ENCODE measurements around the gene ALDH1L1. TPM values are rescaled to one million over a fixed set of nuclear protein-coding genes. Genes with fewer than 3 reads are reported as not detected.

Gene ALDH1L1
- total RNA-seq, 1 donor from 2014 or later, result not detected

DNA sequence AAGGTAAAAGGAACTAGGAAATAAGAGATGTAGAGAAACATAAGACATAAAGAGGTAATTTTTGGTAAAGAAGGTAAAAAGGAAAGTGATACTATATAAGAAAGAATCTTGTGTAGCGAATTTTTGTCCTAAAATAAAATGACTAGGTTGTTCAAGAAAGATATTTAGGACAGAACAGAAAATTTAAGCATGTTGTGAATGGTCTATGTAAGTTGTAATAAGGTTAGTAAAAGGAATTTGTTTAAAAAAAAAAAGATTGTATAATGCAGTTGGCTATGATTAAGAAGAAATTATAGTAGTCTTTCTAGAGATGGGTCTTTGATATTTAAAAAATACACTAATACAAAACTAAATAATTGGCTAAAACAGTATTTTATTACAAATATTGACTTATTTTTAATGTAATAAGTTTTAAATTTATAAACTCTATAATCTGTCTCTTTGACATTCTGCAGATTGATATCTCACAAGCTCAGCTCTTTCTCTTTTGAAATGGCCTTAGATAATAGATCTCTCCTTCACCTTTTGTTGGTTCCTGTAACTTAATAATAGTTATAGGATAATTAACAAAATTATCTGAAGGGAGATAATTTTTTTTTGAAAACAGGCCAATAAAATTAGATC lies 92.7 kb downstream of the ALDH1L1 start:
- Mint-ChIP-seq H3K36me3 (ENCODE audit: unreplicated experiment) (peaks cover 20% of the 10 kb centered on the region), H3K27ac (ENCODE audit: unreplicated experiment) (no peak overlapping the region), H3K27me3 (ENCODE audit: unreplicated experiment) (peaks cover 3% of the 10 kb centered on the region), H3K4me3 (ENCODE audit: unreplicated experiment) (no peak overlapping the region), H3K9me3 (ENCODE audit: unreplicated experiment) (peaks cover 6% of the 10 kb centered on the region), H3K4me1 (ENCODE audit: low read depth, unreplicated experiment) (peaks cover 2% of the 10 kb centered on the region)
- no peak for DNase-seq
- TF ChIP-seq, protein P1, sequence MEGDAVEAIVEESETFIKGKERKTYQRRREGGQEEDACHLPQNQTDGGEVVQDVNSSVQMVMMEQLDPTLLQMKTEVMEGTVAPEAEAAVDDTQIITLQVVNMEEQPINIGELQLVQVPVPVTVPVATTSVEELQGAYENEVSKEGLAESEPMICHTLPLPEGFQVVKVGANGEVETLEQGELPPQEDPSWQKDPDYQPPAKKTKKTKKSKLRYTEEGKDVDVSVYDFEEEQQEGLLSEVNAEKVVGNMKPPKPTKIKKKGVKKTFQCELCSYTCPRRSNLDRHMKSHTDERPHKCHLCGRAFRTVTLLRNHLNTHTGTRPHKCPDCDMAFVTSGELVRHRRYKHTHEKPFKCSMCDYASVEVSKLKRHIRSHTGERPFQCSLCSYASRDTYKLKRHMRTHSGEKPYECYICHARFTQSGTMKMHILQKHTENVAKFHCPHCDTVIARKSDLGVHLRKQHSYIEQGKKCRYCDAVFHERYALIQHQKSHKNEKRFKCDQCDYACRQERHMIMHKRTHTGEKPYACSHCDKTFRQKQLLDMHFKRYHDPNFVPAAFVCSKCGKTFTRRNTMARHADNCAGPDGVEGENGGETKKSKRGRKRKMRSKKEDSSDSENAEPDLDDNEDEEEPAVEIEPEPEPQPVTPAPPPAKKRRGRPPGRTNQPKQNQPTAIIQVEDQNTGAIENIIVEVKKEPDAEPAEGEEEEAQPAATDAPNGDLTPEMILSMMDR (IDR thresholded peaks at IDR 0.05; ENCODE audit: partially characterized antibody, unreplicated experiment), result no peak

DNA sequence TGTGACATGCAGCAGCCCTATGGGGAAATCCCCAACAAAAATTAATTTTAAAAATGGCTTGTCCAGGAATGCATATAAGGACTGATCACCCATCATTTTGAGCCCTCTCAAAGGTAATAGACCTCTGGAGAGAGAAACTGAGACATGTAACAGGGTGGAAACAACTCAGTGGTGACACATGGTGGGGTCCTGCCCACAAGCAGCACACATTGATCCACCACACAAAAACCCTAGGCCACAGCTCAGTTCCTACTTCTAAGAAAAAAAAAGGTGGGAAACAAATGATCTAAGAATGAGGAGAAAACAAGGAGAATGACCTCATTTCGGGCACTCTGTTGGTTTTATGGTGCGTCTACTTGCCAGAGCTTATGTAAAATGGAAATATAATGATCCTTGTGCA lies 94.5 kb downstream of the ALDH1L1 start:
- TF ChIP-seq, protein P1 (IDR thresholded peaks at IDR 0.05; ENCODE audit: partially characterized antibody, unreplicated experiment), result no peak
- no peak overlapping the region for H3K27ac Mint-ChIP-seq (ENCODE audit: unreplicated experiment)
- H3K27me3 Mint-ChIP-seq (ENCODE audit: unreplicated experiment), result peaks cover 3% of the 10 kb centered on the region
- H3K9me3 Mint-ChIP-seq (ENCODE audit: unreplicated experiment), result peaks cover 6% of the 10 kb centered on the region
- peaks cover 2% of the 10 kb centered on the region for H3K4me1 Mint-ChIP-seq (ENCODE audit: low read depth, unreplicated experiment)
- peaks cover 6% of the 10 kb centered on the region for H3K36me3 Mint-ChIP-seq (ENCODE audit: unreplicated experiment)
- DNase-seq, result no peak
- no peak overlapping the region for H3K4me3 Mint-ChIP-seq (ENCODE audit: unreplicated experiment)

DNA sequence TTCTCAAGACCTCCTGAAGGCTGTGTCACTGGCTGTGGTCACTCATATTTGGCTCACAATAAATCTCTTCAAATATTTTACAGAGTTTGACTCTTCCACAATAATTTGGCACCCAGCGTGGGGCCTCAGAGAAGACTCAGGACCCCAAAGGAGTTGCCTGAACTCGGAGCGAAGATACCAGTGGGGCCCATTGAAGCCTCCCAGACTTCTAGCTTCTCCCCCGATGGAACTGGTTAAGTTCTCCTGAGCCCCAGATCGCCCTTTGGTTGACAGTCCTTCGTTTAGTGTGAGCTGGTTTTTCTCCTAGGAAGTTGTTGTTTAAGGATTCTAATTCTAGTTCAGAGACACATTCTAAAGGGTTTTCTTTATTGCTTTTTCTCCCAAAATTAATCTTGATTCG lies 95.1 kb downstream of the ALDH1L1 start:
- Mint-ChIP-seq H3K27me3 (ENCODE audit: unreplicated experiment) (peaks cover 3% of the 10 kb centered on the region), H3K27ac (ENCODE audit: unreplicated experiment) (no peak overlapping the region), H3K9me3 (ENCODE audit: unreplicated experiment) (peaks cover 4% of the 10 kb centered on the region), H3K4me3 (ENCODE audit: unreplicated experiment) (peak overlapping the region; percentile 68), H3K4me1 (ENCODE audit: low read depth, unreplicated experiment) (peaks cover 2% of the 10 kb centered on the region), H3K36me3 (ENCODE audit: unreplicated experiment) (peaks cover 5% of the 10 kb centered on the region)
- DNase-seq, result no peak
- TF ChIP-seq, protein P1 (IDR thresholded peaks at IDR 0.05; ENCODE audit: partially characterized antibody, unreplicated experiment), result no peak

DNA sequence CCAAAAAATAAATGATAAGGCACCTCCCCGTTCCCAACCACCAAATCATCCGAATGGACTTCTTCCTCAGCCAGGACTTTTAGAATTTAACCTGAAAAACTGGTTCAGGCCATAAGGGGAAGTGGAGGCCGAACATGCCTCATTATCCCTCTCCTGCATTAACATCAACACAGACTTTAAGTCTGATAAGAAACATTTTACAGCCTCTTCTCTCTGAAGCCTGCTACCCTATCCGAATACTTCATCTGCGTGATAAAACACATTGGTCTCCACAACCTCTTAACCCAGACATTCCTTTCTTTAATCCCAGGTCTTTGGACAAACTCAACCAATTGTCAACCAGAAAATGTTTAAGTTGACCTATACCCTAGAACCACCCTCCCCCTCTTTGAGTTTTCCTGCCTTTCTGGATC lies 95.6 kb downstream of the ALDH1L1 start:
- Mint-ChIP-seq H3K4me3 (ENCODE audit: unreplicated experiment) (peak overlapping the region; percentile 68), H3K4me1 (ENCODE audit: low read depth, unreplicated experiment) (peaks cover 2% of the 10 kb centered on the region), H3K27me3 (ENCODE audit: unreplicated experiment) (peaks cover 3% of the 10 kb centered on the region), H3K27ac (ENCODE audit: unreplicated experiment) (no peak overlapping the region), H3K9me3 (ENCODE audit: unreplicated experiment) (peaks cover 4% of the 10 kb centered on the region), H3K36me3 (ENCODE audit: unreplicated experiment) (peaks cover 5% of the 10 kb centered on the region)
- TF ChIP-seq, protein P1 (IDR thresholded peaks at IDR 0.05; ENCODE audit: partially characterized antibody, unreplicated experiment), result no peak
- DNase-seq, result no peak

DNA sequence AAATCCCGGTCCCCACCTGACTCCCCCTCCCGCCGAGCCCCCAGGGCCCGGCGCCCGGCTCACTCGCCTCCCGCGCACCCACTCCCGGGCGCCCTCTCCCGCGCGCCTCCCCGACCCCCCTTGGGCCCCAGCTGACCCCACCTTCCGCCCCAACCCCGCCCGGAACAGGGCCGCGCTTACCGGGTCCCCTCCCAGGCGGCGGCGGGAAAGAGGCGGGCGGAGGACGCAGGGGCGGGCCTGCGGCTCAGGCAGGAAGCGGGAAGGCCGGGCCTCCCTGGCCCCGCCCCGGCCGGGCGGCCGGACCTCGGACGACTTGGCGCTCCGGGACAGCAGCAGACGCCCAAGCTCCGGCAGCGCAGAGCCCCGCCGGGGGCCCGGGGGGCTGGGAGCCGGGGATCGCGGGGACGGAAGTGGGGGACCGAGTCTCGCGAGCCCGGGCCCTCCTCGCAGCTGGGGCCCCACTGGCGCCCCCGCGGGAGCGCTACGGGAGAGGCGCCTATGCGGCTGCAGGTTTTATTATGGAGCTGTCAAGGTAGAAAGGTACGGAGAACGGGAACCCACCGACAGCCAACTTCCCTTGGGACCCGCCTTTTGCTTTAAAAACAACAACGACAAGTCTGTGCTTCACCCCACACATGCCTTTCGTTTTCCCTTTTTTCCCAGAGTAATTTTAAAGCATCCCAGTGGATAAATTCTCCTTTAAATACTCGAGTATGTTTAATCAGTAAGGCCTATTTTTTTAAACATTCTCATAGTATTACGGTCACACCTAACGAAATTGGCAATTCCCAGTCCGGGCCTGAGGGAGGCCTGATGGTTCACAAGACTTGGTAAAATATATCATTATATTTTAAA lies 96.2 kb downstream of the ALDH1L1 start, which contains the start of gene SLC41A3:
SLC41A3 (minus strand) TSS at position 212 of the 855 bp plus-strand sequence. CDS start 15,905 bp downstream, outside the sequence.
- Mint-ChIP-seq H3K4me1 (ENCODE audit: low read depth, unreplicated experiment) (peaks cover 2% of the 10 kb centered on the region), H3K27me3 (ENCODE audit: unreplicated experiment) (peaks cover 3% of the 10 kb centered on the region), H3K4me3 (ENCODE audit: unreplicated experiment) (peak within 1 kb of the TSS; percentile 97), H3K36me3 (ENCODE audit: unreplicated experiment) (peaks cover 10% of the 10 kb centered on the region), H3K9me3 (ENCODE audit: unreplicated experiment) (peaks cover 6% of the 10 kb centered on the region), H3K27ac (ENCODE audit: unreplicated experiment) (peak within 1 kb of the TSS; percentile 26)
- TF ChIP-seq, protein P1 (IDR thresholded peaks at IDR 0.05; ENCODE audit: partially characterized antibody, unreplicated experiment), result no peak
- DNase-seq, result peak; percentile 87
